ENCODE measurements around the gene MRPL44. TPM values are rescaled to one million over a fixed set of nuclear protein-coding genes. Genes with fewer than 3 reads are reported as not detected.
A peak's percentile ranks its signal among the peaks of the same experiment; 100 is the strongest.

The MRPL44 gene
- total and polyA plus RNA-seq, 2 of the 13 experiments (the other 11 are each of a cell fraction or from before 2014, with no cell fraction given): 38.4 to 78.0 TPM

DNA sequence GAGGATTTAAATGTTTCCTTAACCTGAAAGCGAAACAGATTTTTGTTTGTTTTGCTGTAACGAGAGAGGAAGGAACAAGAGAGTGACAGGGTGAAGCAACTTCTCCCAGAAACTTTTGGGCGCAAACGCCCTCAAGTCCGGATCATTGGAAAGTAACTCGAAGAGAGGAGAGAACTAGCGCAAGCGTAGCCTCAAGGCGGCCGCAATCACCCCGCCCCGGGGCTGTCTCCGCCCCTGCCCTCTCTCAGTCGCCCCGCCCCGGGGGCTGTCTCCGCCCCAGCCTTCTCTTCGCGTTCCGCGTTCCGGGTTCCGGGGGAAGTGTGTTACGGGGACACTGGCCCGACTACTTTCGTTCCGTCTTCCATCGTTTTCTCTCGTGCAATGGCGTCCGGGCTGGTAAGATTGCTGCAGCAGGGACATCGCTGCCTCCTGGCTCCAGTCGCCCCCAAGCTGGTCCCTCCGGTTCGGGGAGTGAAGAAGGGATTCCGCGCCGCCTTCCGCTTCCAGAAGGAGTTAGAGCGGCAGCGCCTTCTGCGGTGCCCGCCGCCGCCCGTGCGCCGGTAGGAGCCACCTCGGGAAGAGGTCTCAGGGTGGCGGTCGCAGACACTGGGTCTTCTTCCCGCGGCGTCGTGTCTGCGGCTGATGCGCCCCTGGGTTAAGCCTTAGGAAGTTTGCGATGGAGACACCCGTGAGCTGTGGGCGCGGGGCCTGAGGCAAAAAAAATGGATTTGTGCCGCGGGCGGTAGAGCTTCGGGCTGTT, at the start of gene MRPL44 (continued):
- peak; percentile 72; the same call in 1 of the 2 replicates for TF ChIP-seq ZBTB7A (CRISPR knock-in tag; IDR thresholded peaks at IDR 0.05)
- TF ChIP-seq ERF (CRISPR knock-in tag; IDR thresholded peaks at IDR 0.05): peak; percentile 97
- no peak for TF ChIP-seq CHD4 (IDR thresholded peaks at IDR 0.05; ENCODE audit: borderline replicate concordance, low read length)
- TF ChIP-seq KMT2B (CRISPR knock-in tag; IDR thresholded peaks at IDR 0.05): peak; percentile 100
- TF ChIP-seq, protein P1, sequence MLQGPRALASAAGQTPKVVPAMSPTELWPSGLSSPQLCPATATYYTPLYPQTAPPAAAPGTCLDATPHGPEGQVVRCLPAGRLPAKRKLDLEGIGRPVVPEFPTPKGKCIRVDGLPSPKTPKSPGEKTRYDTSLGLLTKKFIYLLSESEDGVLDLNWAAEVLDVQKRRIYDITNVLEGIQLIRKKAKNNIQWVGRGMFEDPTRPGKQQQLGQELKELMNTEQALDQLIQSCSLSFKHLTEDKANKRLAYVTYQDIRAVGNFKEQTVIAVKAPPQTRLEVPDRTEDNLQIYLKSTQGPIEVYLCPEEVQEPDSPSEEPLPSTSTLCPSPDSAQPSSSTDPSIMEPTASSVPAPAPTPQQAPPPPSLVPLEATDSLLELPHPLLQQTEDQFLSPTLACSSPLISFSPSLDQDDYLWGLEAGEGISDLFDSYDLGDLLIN (CRISPR knock-in tag; IDR thresholded peaks at IDR 0.05; ENCODE audit: borderline replicate concordance): peak; percentile 79; the same call in 1 of the 2 replicates
- TF ChIP-seq, protein P2, sequence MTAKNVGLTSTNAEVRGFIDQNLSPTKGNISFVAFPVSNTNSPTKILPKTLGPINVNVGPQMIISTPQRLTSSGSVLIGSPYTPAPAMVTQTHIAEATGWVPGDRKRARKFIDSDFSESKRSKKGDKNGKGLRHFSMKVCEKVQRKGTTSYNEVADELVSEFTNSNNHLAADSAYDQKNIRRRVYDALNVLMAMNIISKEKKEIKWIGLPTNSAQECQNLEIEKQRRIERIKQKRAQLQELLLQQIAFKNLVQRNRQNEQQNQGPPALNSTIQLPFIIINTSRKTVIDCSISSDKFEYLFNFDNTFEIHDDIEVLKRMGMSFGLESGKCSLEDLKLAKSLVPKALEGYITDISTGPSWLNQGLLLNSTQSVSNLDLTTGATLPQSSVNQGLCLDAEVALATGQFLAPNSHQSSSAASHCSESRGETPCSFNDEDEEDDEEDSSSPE (CRISPR knock-in tag; IDR thresholded peaks at IDR 0.05): peak; percentile 75
- peak; percentile 92; the same call in 1 of the 2 replicates for TF ChIP-seq SNAPC2 (CRISPR knock-in tag; IDR thresholded peaks at IDR 0.05)
- peak; percentile 99 for TF ChIP-seq ZNF510 (CRISPR knock-in tag; IDR thresholded peaks at IDR 0.05; ENCODE audit: low read depth)
- TF ChIP-seq ZNF761 (CRISPR knock-in tag; conservative IDR thresholded peaks at IDR 0.05): peak; percentile 96
- peak; percentile 81; the same call in 1 of the 2 replicates for TF ChIP-seq ZKSCAN1 (IDR thresholded peaks at IDR 0.05; ENCODE audit: low read length)
- peak; percentile 91 for TF ChIP-seq ZNF768 (CRISPR knock-in tag; IDR thresholded peaks at IDR 0.05)
- peak; percentile 98 for TF ChIP-seq ZNF274 (CRISPR knock-in tag; IDR thresholded peaks at IDR 0.05)
- TF ChIP-seq, protein P3, sequence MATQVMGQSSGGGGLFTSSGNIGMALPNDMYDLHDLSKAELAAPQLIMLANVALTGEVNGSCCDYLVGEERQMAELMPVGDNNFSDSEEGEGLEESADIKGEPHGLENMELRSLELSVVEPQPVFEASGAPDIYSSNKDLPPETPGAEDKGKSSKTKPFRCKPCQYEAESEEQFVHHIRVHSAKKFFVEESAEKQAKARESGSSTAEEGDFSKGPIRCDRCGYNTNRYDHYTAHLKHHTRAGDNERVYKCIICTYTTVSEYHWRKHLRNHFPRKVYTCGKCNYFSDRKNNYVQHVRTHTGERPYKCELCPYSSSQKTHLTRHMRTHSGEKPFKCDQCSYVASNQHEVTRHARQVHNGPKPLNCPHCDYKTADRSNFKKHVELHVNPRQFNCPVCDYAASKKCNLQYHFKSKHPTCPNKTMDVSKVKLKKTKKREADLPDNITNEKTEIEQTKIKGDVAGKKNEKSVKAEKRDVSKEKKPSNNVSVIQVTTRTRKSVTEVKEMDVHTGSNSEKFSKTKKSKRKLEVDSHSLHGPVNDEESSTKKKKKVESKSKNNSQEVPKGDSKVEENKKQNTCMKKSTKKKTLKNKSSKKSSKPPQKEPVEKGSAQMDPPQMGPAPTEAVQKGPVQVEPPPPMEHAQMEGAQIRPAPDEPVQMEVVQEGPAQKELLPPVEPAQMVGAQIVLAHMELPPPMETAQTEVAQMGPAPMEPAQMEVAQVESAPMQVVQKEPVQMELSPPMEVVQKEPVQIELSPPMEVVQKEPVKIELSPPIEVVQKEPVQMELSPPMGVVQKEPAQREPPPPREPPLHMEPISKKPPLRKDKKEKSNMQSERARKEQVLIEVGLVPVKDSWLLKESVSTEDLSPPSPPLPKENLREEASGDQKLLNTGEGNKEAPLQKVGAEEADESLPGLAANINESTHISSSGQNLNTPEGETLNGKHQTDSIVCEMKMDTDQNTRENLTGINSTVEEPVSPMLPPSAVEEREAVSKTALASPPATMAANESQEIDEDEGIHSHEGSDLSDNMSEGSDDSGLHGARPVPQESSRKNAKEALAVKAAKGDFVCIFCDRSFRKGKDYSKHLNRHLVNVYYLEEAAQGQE (IDR thresholded peaks at IDR 0.05; ENCODE audit: borderline replicate concordance in 1 of 2, low read depth in 1 of 2, low read length in 2 of 2): peak in 1 of 2 experiments; percentile 80; a peak in 2 of 4 replicates
- peak; percentile 70 for TF ChIP-seq SP2 (CRISPR knock-in tag; IDR thresholded peaks at IDR 0.05)
- no peak for TF ChIP-seq ZNF672 (CRISPR knock-in tag; IDR thresholded peaks at IDR 0.05)
- TF ChIP-seq POLR2G (IDR thresholded peaks at IDR 0.05; ENCODE audit: low read depth, low read length): peak; percentile 95
- TF ChIP-seq, protein P4, sequence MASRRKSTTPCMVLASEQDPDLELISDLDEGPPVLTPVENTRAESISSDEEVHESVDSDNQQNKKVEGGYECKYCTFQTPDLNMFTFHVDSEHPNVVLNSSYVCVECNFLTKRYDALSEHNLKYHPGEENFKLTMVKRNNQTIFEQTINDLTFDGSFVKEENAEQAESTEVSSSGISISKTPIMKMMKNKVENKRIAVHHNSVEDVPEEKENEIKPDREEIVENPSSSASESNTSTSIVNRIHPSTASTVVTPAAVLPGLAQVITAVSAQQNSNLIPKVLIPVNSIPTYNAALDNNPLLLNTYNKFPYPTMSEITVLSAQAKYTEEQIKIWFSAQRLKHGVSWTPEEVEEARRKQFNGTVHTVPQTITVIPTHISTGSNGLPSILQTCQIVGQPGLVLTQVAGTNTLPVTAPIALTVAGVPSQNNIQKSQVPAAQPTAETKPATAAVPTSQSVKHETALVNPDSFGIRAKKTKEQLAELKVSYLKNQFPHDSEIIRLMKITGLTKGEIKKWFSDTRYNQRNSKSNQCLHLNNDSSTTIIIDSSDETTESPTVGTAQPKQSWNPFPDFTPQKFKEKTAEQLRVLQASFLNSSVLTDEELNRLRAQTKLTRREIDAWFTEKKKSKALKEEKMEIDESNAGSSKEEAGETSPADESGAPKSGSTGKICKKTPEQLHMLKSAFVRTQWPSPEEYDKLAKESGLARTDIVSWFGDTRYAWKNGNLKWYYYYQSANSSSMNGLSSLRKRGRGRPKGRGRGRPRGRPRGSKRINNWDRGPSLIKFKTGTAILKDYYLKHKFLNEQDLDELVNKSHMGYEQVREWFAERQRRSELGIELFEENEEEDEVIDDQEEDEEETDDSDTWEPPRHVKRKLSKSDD (CRISPR knock-in tag; IDR thresholded peaks at IDR 0.05; ENCODE audit: low read depth): peak; percentile 94
- TF ChIP-seq, protein P5, sequence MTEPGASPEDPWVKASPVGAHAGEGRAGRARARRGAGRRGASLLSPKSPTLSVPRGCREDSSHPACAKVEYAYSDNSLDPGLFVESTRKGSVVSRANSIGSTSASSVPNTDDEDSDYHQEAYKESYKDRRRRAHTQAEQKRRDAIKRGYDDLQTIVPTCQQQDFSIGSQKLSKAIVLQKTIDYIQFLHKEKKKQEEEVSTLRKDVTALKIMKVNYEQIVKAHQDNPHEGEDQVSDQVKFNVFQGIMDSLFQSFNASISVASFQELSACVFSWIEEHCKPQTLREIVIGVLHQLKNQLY (CRISPR knock-in tag; IDR thresholded peaks at IDR 0.05): peak; percentile 82; the same call in 1 of the 2 replicates
- TF ChIP-seq CAMTA2 (CRISPR knock-in tag; IDR thresholded peaks at IDR 0.05; ENCODE audit: borderline replicate concordance): peak; percentile 97
- peak; percentile 94 for TF ChIP-seq MEIS2 (CRISPR knock-in tag; IDR thresholded peaks at IDR 0.05)

All from HepG2 (cell line).